NCI-H2196 treated with DMSO at 0.1 percent for 48 hours (cell line): ENCODE measurements around the gene ROCK2.
"Not testable (repeated sequence)": the region's sequence is repeated elsewhere in the genome, so short reads cannot be mapped to it uniquely, and the experiment has no call there.

Experiments
- DNase-seq: peaks from one replicate; lab custom pipeline; 2025; ENCODE audit not compliant: unreplicated experiment; lab: John Stamatoyannopoulos, UW

The ROCK2 gene

DNA sequence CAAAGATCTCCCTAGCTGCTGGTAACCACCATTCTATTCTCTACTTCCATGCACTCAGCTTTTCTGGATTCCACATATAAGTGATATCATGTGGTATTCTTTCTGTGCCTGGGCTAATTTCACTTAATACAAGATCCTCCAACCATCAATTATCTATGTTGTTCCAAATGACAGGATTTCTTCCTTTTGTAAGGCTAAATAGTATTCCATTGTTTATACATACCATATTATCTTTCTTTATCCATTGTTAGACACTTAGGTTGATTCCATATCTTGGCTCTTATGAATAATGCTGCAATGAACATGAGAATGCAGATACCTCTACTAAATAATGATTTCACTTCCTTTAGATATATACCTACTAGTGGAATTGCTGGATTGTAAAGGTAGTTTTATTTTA, 66.2 kb downstream of the ROCK2 start:
- DNase-seq, result no peak

DNA sequence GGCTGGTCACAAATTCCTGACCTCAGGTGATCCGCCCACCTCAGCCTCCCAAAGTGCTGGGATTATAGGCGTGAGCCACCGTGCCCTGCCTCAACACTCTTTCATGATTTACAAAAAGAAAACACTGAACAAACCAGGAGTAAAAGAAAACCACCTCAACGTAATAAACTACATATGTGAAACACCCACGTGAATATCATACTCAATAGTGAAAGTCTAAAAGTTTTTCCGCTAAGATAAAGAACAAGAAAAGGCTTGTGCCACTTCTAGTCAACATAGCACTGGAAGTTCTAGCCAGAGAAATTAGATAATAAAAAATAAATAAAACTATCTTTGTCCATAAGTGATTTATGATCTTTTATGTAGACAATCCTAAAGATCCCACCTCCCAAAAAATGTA, 68.5 kb downstream of the ROCK2 start:
- no peak for DNase-seq

DNA sequence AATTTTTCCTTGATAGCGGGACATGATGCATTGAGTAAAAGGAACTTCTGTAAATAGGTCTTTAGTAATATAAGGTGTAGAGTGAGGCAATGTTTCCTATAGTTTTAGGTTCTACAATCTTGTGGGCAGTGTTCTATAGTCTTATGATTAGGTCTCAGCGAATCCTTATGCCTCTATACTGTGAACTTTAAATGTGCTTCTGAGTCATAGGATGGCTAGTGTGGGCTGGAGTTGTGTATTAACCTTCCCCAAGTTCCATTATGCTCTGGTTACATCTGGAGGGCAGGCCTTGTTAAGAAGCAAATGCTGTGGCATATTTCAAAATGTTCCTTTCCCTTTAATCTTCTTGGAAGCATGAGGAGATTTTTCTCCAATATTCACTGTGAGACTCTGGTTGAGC, 73.5 kb downstream of the ROCK2 start:
- DNase-seq, result no peak

DNA sequence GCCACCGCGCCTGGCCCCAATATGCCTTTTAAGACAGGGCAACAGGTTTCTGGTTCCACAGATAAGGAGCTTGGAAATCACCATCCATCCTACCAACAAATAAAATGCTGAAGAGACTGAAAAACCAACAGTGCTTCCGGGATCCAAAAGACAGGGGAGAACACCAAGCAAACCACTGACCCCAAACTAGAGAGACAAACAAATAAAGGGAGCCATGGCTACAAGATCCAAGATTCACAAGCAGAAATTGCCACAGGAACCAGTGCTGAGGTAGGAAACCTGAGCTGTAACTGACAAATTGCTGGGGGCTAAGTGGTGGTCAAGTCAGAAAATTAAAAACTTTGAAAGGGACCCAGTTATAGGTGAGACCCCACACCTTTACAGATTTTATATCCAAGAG, 76.5 kb downstream of the ROCK2 start:
- DNase-seq, result no peak

DNA sequence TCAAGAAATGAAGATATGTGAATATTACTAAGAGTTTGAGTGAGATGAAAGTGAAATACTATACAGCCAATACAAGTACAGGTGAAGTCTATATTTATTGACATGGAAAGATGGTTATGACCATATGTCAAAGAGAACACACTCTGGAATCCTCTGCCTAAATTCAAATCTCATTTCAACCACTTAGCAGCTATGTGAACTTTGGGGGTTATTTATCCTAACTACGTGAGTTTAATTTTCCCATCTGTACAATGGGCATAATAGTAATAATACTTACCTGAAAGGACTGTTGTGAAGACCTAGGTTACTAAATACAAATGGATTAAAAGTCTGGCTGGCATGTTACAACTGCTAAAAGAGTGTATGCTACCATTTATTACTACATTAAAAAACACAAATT, 79.6 kb downstream of the ROCK2 start:
- DNase-seq, result no peak

DNA sequence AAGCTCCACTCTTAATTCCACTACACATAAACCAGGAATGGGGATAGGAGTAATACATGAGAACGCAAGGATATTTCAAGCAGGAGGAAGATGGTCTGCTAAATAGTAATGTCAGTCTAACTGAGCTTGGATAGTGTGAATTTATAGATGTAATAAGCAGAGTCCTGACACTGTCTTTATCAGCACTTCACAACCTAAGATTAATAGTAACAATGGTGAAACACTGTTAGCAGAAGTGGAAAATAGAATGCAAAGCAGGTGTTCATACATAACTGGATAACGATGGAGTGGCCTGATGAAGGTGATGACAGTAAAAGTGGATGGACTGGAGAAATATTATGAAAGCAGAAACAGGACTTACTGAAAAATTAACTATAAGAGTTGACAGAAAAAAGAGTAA, 80.4 kb downstream of the ROCK2 start:
- DNase-seq, result no peak

DNA sequence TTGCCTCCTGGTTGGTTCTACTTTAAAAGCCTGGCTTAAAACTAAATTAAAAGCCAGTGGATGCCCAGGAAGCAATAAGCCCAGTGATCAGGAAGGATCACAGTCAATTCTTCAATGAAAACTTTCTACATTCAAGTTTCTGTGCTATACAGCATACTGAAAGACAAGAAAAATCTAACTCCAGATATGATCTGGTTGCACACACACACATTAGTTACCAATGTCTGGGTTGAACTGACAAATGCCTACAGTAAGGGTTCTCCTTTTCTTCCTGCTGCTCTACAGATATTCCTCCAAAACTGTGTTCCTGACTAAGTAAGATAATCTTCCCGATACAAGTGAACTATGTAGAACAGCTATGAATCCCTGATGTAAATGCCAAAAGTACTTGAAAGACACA, 81.3 kb downstream of the ROCK2 start:
- no peak for DNase-seq

DNA sequence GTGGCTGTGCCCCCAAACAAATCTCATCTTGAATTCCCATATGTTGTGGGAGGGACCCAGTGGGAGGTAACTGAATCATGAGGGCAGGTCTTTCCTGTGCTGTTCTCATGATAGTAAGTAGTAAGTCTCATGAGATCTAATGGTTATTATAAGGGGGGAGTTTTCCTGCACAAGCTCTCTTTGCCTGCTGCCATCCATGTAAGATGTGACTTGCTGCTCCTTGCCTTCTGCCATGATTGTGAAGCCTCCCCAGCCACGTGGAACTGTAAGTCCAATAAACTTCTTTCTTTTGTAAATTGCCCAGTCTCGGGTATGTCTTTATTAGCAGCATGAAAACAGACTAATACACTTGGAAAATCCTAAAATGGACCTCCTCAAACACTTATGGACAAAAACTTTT, 82.0 kb downstream of the ROCK2 start:
- not testable (repeated sequence) for DNase-seq

DNA sequence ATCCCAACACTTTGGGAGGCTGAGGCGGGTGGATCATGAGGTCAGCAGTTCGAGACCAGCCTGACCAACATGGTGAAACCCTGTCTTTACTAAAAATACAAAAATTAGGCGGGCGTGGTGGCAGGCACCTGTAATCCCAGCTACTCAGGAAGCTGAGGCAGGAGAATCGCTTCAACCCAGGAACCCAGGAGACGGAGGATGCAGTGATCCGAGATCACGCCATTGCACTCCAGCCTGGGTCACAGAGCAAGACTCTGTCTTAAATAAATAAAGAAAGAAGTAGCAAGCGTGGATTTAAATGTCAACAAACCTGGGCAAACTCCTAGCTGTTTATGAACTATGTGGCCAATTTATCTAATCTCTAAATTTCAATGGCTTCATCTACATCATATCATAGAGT, 82.9 kb downstream of the ROCK2 start:
- not testable (repeated sequence) for DNase-seq

DNA sequence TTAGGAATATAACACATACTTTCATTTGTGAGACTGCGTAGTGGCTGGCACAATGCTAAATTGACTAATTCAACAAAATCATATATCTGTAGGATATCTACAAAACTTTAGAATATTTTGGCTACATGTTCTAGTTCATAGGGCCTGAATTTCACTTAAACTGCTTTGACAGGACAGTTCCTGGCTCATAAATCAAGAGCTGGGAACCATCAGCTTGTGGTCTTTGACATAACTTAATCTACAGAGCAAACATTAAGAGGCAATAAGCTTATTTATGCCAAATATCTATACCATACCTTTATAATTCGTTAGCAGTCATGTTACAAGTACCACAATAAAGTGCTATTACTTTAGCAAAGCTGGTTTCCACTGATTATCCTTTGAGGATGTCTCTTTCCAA, 83.5 kb downstream of the ROCK2 start:
- no peak for DNase-seq

DNA sequence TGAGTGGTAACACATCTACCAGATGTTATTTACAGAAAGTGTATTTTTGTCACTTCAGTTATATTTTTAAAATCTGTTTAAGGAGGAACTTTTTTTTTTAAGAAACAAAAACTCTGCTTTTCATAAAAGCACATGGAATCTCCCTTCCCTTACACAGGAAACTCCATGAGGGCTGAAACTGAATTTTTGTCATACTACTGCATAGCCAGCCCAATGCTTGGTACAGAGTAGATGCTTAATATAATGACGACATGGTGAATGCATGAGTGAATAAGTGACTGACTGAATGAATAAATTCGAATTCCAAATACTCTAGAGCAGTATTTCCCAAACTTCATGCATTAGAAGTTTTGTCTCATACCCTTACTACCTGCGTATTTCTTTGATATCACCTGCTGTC, 86.5 kb downstream of the ROCK2 start:
- DNase-seq, result no peak

DNA sequence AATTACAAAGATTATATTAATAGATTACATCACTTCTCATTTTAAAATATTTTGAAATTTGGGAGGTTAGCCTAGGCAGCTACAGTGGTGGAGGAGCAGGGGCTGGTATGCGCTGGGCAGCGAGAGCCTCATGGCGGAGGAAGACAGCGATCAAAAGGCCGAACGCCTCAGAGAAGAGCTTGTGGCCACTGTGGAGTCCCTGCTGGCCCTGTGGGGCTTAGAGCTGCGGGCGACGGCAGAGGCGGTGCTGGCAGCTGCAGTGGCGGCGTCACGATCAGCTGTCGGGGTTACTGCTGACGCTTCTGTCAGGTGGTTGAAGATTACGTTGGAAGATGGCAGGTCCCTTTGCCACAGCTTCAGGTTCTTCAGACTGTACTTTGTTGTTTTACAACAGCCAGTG, 87.4 kb downstream of the ROCK2 start:
- DNase-seq, result no peak

DNA sequence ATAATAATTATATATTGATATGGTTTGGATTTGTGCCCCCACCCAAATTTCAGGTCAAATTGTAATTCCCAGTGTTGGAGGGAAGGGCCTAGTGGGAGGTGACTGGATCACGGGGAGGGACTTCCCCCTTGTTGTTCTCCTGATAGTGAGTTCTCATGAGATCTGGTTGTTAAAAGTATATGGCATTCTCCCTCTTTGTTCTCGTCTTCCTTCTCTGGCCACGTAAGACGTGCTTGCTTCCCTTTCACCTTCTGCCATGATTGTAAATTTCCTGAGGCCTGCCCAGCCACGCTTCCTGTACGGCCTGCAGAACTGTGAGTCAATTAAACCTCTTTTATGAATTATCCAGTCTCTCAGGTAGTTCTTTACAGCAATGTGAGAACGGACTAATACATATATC, 88.3 kb downstream of the ROCK2 start:
- no peak for DNase-seq

DNA sequence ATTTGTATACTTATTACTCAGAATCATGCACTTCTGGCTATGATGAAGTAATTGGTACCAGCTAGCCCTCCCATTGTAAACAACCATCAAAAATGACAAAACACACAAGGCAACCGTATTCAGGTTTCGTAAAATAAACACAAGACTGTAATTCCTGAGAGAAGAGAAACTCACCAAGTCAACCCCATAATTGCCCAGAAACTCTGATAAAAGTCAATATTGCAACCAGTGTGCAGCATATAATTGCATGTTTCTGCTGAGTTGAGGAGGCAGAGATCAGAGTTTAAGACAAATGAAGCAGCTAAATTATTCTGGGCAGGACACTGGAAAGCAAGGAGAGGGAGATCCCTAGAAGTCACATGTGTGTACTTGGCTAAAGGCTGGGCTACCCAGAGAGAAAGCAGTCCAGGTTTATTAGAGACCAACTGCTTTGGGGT, 90.3 kb downstream of the ROCK2 start:
- DNase-seq, result no peak

DNA sequence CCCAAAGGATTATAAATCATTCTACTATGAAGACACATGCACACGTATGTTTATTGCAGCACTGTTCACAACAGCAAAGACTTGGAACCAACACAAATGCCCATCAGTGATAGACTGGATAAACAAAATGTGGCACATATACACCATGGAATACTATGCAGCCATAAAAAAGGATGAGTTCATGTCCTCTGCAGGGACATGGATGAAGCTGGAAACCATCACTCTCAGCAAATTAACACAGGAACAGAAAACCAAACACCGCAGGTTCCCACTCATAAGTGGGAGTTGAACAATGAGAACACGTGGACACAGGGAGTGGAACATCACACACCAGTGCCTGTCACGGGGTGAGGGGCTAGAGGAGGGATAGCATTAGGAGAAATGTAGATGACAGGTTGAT, 92.0 kb downstream of the ROCK2 start:
- DNase-seq, result not testable (repeated sequence)

DNA sequence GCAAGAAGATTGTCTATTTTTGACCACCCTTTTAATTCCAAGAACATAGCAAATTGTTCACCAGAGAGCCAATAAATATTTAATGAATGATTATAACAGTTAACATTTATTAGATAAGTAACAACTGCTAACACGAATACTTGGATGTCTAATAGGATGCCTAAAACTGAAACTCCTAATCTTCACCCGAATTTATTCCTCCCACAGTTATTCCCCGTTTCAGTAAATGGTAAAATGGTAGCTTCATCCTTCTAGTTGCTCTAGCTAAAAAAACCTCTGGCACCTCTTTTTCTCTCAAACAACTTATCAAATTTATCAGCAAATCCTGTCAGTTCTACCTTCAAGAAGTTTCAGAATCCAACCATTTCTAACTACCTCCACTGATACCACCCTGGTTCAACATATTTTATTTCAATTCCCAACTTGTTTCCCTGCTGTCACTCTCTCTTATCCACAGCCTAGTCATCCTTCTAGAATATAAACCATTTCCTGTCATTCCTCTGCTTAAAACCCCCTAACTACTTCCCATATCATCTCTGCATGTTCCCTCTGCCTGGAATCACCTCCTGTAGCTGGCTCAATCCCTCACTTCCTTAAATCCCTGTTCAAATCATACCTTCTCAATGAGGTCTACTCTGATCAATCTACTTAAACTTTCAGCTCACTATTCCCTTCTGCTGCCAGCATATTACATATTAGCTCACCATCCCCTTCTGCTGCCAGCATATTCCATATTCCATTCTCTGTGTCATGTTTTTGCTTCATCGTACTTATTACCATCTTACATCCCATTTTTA, 93.8 kb downstream of the ROCK2 start:
- no peak for DNase-seq

DNA sequence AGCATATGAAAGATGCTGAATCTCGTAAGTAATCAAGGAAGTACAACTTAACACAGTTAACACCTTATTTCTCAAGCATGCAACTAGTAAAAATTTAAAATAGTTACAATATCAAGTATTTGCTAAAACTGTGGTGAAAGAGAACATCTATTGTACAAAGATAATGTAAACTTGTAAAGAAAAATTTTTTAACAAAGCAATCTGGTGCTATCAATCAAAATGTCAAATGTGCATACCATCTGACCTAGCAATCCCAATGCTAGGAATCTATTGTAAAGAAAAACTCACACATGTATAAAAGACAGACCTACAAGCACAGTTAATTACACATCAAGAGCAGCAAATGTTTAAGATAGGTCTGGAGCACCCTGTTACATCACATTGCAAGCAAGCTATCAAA, 99.1 kb downstream of the ROCK2 start:
- DNase-seq, result no peak

DNA sequence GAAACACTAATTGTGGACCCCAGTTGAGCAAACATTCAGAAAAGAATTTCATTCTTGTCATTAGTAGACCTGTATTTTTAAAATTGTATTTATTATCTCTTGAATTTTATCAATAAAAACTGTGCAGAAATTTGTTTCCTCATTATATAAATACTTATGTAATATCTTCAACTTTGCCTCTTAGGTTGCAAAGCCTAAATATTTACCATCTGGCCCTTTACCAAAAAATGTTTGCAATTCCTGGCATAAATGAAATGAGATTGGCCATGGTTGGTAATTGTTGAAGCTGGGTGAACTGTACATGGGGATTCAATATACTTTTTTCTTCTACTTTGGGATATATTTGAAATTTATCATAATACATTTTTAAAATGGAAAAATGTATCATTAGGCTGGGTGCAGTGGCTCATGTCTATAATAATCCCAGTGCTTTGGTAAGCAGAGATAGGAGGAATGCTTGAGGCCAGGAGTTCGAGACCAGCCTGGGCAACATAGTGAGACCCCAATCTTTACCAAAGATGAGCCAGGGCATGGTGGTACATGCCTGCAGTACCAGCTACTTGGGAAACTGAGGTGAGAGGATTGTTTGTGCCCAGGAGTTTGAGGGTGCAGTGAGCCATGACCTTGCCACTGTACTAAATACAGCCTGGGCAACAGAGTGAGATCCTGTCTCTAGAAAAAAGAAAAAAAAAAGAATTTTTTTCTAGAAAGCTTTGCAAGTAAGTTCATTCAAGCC, 100.2 kb downstream of the ROCK2 start:
- DNase-seq, result no peak

DNA sequence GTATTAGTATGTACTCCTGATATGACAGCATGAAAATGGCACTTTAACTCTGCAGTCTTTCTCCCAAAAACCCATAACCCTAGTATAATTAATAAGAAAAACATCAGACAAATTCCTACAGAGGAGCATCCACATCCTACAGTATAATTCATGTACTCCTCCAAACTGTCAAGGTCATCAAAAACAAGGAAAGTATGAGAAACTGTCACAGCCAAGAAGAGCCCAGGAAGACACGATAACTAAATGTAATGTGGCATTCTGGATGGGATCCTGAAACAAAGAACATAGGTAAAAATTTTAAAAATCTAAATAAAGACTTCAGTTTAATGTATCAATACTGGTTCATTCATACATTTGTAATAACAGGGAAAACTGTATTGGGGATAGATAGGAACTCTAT, 100.9 kb downstream of the ROCK2 start:
- no peak for DNase-seq

DNA sequence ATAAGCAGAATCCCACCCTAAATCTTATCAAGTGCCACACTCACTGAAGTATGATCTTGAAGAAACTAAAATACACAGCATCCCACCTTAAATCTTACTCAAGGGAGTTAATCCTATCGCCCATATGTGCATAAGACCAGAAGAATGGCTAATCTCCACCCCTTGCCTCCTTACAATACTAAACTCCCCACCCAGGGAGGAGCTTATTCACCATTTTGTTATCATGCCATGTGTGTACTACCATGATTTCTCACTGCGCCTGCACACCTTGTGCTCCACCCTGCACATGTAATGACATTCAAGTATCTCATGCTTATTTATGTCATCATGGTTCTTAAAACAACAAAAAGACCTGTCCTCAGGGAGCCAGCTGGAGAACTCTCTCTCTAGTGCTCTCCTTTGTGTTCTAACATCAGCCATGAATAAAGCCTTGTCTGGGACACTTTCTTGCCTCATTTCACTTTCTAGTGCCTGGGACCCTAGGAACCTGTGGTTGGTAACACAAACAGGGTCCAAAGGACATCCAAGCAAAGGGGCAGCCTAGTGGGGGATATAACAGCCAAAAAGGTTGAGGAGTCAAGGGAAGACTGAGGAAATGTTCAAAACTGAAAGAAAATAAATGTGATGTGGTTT, 101.8 kb downstream of the ROCK2 start:
- DNase-seq, result no peak

DNA sequence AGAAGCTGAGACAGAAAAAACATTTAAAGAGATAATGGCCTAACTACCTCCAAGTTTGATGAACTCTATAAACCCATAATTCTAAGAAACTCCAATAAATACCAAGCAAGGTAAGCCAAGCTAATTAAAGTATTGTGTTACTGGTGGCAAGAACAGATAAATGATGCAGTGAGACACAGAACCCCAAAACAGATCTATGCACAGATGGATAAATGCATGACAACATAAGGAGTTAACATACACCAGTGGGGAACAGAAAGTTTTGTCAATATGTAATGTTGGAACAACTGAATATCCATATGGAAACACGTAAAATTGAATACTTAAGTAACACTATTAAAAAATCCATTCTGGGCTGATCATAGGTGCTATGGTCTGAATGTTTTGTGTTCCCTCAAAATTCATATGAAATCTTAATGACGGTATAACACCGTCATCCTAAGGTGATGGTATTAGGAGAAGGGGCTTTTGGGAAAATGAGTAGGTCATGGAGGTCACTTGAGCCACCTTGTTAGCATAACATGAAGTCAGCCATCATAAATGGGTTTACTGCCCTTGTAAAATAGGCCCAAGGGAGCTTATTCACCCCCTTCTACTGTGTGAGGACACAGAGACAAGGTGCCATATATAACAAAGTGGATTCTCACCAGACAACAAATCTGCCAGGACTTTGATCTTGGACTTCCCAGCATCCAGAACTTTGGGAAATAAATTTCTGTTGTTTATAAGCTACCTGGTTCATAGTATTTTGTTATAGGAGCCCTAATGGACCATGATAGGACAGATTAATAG, 102.8 kb downstream of the ROCK2 start:
- no peak for DNase-seq
